Embryonic facial prominence (tissue), 1 donor: ENCODE data around the gene SP4.
"Not testable (repeated sequence)": the region's sequence is repeated elsewhere in the genome, so short reads cannot be mapped to it uniquely, and the experiment has no call there.

Source experiments
- DNase-seq: peaks from one replicate; pipeline ENCODE4 v3.0.0-alpha.2; 2016; ENCODE audit errors: extremely low spot score

Gene SP4

GRCh38 chr7:21524680-21525079 lies 96.8 kb downstream of the SP4 start:
- DNase-seq = no peak

GRCh38 chr7:21526007-21526406 lies 98.1 kb downstream of the SP4 start:
- DNase-seq = no peak

- DNase-seq = no peak
These were observed 98.6 kb downstream of the SP4 start for GRCh38 chr7:21526448-21526847.

GRCh38 chr7:21532485-21532884 lies 104.6 kb downstream of the SP4 start:
- not testable (repeated sequence) for DNase-seq

- DNase-seq = not testable (repeated sequence)
These were observed 105.8 kb downstream of the SP4 start for GRCh38 chr7:21533646-21534045.

- DNase-seq = not testable (repeated sequence)
These were observed 108.7 kb downstream of the SP4 start for GRCh38 chr7:21536445-21537118.

GRCh38 chr7:21538936-21539495 lies 111.1 kb downstream of the SP4 start:
- DNase-seq = no peak

- no peak for DNase-seq
These were observed 115.1 kb downstream of the SP4 start, which contains the start of gene DNAH11 for GRCh38 chr7:21542891-21543527. Gene DNAH11 (plus strand): TSS chr7:21543039. CDS start chr7:21543246, 207 bp downstream.

GRCh38 chr7:21543528-21544302 lies 115.8 kb downstream of the SP4 start:
- DNase-seq = no peak

GRCh38 chr7:21544303-21544656 lies 116.4 kb downstream of the SP4 start:
- no peak for DNase-seq

GRCh38 chr7:21544715-21545114 lies 116.8 kb downstream of the SP4 start:
- no peak for DNase-seq

- no peak for DNase-seq
These were observed 119.6 kb downstream of the SP4 start for GRCh38 chr7:21547501-21547900.

GRCh38 chr7:21548491-21548890 lies 120.6 kb downstream of the SP4 start:
- DNase-seq = no peak

- no peak for DNase-seq
These were observed 122.2 kb downstream of the SP4 start for GRCh38 chr7:21550076-21550475.

GRCh38 chr7:21550821-21551531 lies 123.1 kb downstream of the SP4 start:
- DNase-seq = no peak

GRCh38 chr7:21562385-21562784 lies 134.5 kb downstream of the SP4 start:
- no peak for DNase-seq
